GM10248 (cell line): ENCODE measurements around the gene C12orf57.

Source experiments
- CTCF ChIA-PET: fragments of 300-600 bp; sonication (Branson Sonifier 250); formaldehyde crosslinking; extraction: SDS; loops from one replicate; lab custom pipeline; 2021; ENCODE audit warnings: antibody characterized with exemption; lab: Yijun Ruan, JAX
- POLR2A ChIA-PET: fragments of 350-650 bp; sonication (Branson Sonifier 250); formaldehyde crosslinking; extraction: SDS; loops from one replicate; lab custom pipeline; 2020; ENCODE audit warnings: antibody characterized with exemption; lab: Yijun Ruan, JAX
- DNase-seq: peaks from one replicate; pipeline ENCODE4 v3.0.0; 2012; ENCODE audit errors: extremely low spot score
- TF ChIP-seq, protein P1 (sequence below): IDR thresholded peaks from 2 replicates; pipeline ENCODE4 v1.5.1; 2012; ENCODE audit warnings: mild to moderate bottlenecking, low read depth; ENCODE audit errors: extremely low read depth, missing control alignments, control extremely low read depth

C12orf57 gene

DNA sequence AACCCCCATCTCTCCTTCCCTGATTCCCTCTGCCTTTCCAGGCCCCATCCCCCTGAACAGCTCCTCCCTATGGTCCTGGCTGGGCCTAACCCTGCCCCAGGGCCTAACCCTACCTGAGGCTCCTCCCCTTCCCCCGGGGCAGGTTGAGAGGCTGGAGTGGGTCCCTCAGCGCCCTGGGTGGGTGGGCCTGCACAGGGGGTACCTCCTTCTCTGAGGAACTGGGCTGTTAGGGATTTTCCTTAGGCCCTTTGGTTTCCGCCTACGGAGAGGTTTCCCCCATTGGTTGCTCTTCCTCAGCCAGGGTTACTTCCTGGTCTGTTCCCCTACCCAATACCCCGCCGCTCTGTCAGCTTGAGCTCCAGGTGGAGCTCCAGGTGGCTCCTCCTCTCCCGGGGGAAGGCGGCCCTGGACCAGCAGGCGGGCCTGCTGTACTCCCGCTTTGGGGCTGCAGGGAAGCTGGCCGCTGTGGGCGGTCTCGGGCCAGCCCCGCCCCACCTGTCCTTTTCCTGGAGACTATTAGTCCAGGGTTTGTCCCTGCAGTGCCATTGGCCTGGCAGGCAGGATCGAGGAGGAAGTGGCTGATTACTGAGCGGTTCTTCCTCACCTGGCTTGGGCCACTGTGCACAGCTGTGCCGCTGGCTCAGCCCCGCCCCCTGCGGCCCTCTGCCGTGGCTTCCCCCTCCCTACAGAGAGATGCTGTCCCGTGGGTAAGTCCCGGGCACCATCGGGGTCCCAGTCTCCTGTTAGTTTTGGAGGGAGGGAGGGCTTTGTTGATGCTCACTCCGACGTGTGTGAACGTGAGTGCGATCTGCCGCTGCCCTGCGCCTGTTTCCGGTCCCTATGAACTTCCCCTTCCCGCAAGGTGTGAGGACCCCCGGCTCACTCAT is 2.5 kb downstream of the C12orf57 start:
- TF ChIP-seq, protein P1, sequence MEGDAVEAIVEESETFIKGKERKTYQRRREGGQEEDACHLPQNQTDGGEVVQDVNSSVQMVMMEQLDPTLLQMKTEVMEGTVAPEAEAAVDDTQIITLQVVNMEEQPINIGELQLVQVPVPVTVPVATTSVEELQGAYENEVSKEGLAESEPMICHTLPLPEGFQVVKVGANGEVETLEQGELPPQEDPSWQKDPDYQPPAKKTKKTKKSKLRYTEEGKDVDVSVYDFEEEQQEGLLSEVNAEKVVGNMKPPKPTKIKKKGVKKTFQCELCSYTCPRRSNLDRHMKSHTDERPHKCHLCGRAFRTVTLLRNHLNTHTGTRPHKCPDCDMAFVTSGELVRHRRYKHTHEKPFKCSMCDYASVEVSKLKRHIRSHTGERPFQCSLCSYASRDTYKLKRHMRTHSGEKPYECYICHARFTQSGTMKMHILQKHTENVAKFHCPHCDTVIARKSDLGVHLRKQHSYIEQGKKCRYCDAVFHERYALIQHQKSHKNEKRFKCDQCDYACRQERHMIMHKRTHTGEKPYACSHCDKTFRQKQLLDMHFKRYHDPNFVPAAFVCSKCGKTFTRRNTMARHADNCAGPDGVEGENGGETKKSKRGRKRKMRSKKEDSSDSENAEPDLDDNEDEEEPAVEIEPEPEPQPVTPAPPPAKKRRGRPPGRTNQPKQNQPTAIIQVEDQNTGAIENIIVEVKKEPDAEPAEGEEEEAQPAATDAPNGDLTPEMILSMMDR, result no peak
- POLR2A ChIA-PET, result interaction anchor here (1.2 to 6.1 kb wide), 4 partner anchors 9 to 93 kb away, joined by 4 to 147 read pairs (median 8); partner anchors contain the start of gene USP5
- CTCF ChIA-PET, result interaction anchor here (0.9 to 22.9 kb wide), 12 partner anchors 9 to 167 kb away, joined by 3 to 530 read pairs (median 8); partner anchors contain the start of genes LPCAT3 and SPSB2
- DNase-seq, result peak; percentile 74

DNA sequence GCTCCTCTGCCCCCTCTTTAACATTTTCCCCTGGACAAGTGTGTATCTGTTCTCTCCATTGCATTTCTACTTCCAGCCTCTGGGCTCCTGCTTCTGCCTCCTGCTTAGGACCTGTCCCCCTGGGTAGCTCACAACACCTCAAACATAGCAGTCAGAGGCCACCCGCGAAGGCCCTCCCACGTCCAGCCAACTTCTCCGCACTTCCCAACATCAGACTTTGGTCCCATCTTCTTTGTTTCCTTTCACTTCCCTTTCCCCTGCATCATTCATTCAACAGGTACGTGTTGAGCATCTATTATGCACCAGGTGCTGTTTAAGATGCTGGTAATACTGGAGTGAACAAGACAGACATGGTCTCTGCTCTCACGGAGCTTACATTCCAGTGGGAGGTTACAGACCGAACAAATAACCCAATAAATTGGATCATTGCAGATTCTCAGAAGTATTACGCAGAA is 3.1 kb downstream of the C12orf57 start:
- no peak for DNase-seq
- ChIA-PET POLR2A (interaction anchor here (1.1 to 6.1 kb wide), 3 partner anchors 9 to 96 kb away, joined by 3 to 147 read pairs (median 4); partner anchors contain the start of genes CDCA3 and USP5), CTCF (interaction anchor here (0.9 to 22.9 kb wide), 12 partner anchors 10 to 166 kb away, joined by 3 to 530 read pairs (median 10); partner anchors contain the start of genes LPCAT3 and SPSB2)
- TF ChIP-seq, protein P1, result no peak

DNA sequence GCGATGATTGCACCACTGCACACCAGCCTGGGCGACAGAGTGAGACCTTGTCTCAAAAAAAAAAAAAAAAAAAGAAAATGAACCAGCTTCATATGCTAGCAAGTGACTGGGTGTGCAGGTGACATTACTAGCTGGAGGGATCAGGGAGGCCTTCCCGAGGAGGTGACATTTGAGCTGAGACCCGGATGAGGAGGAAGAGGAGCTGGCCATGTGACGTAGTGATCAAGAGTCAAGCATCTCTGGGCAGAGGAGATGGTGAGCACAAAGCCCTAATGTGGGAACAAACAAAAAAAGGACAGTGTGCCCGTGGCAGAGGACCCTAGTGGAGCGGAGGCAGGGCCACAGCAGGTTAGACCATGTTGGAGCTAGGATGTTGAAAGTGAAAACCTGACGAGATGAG is 3.8 kb downstream of the C12orf57 start:
- ChIA-PET POLR2A (interaction anchor here (0.6 to 6.1 kb wide), 4 partner anchors 13 to 332 kb away, joined by 3 to 147 read pairs (median 4); partner anchors contain the start of genes CDCA3 and USP5), CTCF (interaction anchor here (1.0 to 22.9 kb wide), 9 partner anchors 11 to 166 kb away, joined by 3 to 530 read pairs (median 6); partner anchors contain the start of genes CDCA3 and SPSB2)
- TF ChIP-seq, protein P1, result no peak
- DNase-seq, result no peak

DNA sequence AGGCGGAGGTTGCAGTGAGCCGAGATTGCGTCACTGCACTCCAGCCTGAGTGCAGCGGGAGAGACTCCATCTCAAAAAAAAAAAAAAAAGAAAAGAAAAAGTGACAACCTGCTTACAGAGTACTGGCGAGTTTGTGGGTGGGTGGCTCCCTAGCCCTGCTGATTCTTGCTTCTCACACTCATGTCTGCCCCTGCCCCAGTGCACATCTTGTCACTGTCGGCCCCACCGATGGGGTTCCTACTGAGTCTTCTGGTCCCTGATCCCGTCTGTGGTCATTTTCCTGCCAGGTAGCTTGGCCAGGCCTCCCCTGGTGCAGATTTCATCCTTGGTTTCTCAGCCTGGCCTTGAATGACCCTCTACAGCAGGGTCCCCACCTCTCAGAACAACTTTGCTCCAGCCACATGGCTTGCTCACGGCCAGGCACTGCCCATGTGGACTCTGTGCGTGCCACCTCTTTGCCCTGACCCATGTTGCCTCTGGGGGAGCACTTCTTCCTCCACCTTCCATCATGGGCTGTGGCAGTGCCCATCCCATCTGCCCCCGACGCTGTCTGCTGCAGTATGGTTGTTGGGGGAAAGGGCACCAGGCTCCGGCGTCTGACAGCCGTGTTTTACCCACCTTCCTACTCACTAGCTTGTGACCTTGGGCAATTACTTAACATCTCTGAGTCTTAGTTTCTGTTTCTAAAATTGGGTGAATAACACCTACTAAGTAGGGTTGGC is 5.2 kb downstream of the C12orf57 start:
- POLR2A ChIA-PET, result interaction anchor here (1.0 to 1.2 kb wide), 2 partner anchors 9 to 12 kb away, joined by 5 to 8 read pairs; no protein-coding TSS in a partner anchor
- DNase-seq, result no peak
- TF ChIP-seq, protein P1, result peak; percentile 2
- CTCF ChIA-PET, result interaction anchor here (1.1 to 22.9 kb wide), 4 partner anchors 11 to 80 kb away, joined by 3 to 530 read pairs (median 42); no protein-coding TSS in a partner anchor

DNA sequence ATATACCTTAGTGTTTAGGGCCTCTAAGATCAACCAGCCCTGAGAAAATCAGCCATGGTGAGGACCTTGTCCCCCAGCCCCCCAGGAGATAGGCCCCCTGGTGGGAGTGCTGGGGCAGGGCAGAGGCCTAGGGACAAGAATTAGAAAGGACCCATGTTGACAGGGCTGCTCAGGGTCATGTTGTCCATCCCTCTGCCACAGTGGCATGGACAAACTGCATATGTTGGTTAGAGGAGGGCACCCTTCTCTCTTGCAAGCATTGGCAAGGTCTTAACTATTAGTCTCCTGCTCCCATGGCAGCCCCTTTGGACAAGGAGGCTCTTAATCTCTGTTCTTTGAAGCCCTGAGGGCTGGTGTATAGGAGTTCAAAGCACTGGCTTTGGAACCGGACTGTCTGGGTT is 6.6 kb downstream of the C12orf57 start:
- no peak for DNase-seq
- TF ChIP-seq, protein P1, result peak; percentile 61
- ChIA-PET POLR2A (interaction anchor here (1.2 to 2.0 kb wide), 2 partner anchors 9 to 13 kb away, joined by 5 to 8 read pairs; no protein-coding TSS in a partner anchor), CTCF (interaction anchor here (1.3 to 22.9 kb wide), 4 partner anchors 10 to 26 kb away, joined by 5 to 530 read pairs (median 42); no protein-coding TSS in a partner anchor)
